Stromal cell of bone marrow (primary cell): ENCODE results near the gene PTPRG.

Experiments used
- DNase-seq: peaks from one replicate; pipeline ENCODE4 v3.0.0-alpha.2; 2012; ENCODE audit warnings: low read depth

The PTPRG gene

DNA sequence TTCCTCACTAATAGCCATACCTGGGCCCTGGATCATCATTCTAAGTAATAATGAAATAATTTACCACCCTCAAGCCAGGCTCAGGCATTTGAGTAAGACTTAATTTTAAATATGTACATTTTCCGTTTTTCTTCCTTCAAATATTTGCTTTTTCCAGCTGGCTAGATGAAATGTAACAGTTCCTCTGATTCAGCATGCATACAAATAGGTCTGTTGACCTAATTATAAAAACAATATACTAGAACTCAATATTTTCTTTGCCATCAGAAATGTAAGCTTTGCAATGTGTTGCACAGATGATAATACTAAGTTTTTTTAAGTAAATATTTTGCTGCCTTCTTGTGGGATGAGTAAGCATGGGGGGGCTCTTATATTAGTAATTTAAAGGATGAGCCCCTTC is 720.4 kb downstream of the PTPRG start:
- DNase-seq = no peak

- no peak for DNase-seq
Observed at GRCh38 chr3:62284442-62284841, 723.1 kb downstream of the PTPRG start.

DNA sequence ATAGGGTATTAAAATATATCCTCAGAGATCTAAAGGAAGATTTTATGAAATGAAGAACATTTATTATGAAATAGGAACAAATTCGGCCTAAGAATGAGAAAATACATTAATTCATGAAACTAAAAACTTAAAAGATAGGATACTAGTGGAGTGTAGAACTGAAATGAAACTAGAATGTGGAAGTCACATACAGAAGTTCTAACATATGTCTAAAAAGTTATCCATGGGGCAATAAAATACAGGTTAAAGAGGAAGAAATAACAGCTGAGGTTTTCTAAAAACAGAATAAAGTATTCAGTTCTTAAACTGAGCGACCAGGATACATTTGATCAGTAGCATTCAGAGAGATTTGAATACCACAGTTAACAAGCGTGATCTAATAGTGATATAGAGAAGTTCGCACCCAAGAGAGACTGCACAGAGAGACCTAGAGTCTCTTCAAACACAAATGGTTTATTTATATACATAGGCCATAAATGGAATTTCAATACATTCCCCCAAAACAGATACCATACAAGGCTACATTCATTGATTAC is 726.1 kb downstream of the PTPRG start:
- DNase-seq = no peak

GRCh38 chr3:62289922-62290321 is 728.6 kb downstream of the PTPRG start:
- DNase-seq = no peak

GRCh38 chr3:62293051-62293780 is 731.8 kb downstream of the PTPRG start:
- no peak for DNase-seq

- no peak for DNase-seq
Observed at GRCh38 chr3:62295571-62295970, 734.2 kb downstream of the PTPRG start.

DNA sequence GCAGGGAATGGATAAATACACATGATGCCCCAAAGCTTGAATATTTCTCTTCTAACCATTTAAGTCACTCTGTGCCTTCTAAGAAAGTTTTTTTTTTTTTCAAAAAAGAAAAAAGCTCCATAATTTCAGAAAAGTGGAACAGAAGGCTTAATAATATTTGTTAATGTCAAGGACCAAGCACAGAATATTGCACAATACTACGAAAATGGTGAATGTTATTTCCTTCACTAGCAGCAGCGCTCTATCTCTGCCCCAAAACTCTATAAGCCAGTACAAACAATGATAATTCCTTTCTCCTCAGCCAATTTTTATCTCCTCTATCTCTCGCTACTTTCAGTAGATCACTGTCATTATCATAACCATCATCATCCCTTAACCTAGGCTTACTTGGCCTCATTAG is 739.2 kb downstream of the PTPRG start:
- no peak for DNase-seq

DNA sequence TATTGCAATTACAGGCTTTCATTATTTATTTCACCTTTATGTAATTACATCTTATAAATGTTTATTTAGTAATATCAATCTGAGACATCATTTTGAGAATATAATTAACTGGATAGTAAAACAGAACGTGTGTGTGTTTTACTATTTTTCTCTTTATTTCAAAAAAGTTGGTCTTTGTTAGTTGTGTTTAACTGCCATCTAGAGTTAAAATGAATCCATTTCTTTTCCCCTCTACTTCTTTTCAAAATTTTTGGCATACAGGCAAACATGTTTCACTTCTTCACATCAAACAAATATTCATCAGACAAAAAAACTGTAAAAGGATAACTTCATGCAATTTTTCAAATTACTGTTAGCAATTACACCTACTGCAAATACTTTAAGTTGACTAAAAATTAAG is 750.8 kb downstream of the PTPRG start:
- DNase-seq = no peak

GRCh38 chr3:62316525-62316924 is 755.2 kb downstream of the PTPRG start:
- no peak for DNase-seq

DNA sequence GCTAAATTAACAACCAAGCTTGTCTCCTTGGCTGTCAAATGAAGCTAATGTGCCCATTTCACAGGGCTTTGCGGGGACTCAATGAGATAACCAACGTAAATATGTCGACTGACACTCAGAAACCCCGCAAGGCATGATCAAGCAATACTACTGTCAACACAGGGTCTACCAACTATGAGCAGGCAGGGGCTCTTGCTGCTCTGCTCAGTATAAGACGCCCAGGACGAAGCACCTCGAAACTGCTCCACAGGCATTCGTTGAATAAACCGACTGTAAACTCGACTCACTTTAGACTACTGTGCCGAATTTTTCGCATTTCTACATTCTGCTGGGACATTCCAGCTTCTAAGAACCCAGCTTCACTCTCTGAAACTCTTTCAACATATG is 757.0 kb downstream of the PTPRG start:
- DNase-seq = no peak

DNA sequence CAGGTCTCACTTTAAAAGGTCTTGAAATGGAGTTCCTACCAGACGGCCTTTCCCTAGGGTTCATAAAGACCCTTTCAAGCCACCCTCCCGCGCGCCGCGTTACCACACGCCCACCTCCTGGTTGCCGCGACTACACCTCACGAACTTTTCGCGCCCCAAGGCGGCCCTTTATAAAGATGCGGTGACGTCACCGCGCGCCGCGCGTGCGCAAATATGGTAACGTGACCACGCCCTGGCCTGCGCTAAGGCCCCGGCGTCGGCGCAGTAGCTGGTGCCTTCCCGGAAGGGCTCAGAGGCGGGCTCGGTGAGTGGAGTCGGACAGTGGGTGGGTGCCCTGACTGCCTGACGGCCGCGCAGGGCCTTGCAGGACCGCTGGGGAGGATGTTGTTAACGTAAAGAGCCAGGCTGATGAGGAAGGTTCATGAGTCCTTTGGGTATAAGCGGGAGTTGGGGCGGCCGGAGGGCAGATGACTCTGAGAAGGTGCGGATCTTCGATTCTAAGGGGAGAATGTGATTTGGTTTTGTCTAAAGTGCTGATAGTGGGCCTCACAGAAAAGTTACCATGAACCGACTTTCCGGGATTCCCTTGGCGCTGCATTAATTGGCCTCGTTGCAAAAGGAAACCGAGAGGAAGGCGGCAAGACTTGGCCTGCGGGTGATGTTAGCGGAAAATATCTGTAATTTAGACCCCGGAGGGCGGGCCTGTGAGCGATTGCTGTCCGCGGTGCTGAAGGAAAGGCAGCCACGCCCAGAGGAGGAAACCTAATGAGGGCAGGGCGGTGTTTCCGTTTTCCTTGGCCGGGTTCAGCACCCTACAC is 757.6 kb downstream of the PTPRG start:
- DNase-seq = peak; percentile 64

- no peak for DNase-seq
Observed at GRCh38 chr3:62319570-62320243, 758.3 kb downstream of the PTPRG start.

DNA sequence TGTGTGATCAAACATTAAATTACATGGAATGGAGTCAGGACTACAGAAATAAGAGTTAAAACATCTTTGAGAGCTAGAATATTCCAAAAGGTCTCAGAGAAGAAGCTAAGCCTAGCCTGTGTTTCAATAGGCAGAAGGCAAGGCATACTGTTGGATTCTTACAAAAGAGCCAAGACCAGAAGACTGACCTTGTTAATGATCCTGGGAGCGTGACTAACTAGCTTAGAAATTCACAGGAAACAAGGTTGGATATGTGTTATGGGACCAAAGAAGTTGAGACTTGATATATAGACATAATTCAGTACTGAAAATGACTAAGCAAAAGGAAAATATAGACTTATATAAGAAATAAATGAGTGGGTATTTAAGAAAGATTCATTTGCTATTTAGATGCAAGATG is 761.9 kb downstream of the PTPRG start:
- DNase-seq = no peak

DNA sequence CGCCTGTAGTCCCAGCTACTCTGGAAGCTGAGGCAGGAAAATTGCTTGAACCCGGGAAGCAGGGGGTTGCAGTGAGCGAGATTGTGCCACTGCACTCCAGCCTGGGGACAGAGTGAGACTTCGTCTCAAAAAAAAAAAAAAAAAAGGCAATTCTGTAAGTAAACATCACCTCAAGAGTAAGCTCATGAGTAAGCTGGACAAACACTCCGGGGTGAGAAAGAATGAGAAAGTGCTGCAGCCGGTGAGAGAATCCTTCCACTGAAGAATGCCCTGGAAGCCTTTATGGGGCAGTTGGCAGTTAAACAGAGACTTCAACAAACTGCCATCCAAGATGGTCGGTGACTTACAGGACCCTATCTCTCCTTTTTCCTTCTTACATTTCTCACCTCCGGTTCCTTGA is 764.5 kb downstream of the PTPRG start:
- DNase-seq = no peak

GRCh38 chr3:62329971-62330370 is 768.6 kb downstream of the PTPRG start:
- DNase-seq = no peak

DNA sequence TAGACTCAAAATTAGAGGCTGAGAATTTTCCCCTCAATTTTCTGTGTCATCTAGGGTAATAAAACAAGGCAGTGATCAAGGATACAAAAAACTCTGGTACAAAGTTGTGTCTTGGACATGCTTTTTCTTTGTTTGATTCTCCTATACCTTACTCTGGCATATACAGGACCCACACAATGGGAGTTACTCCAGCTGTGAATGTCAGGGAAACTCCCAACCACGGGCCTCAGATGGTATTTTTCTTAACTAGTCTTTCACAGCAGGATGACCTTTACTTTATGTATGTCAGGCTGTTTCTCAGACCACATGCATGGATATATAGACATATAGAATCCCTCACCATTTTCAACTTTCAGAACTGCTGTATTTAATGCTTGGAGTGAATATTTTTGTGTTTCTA is 770.6 kb downstream of the PTPRG start:
- DNase-seq = no peak

GRCh38 chr3:62332835-62333244 is 771.5 kb downstream of the PTPRG start:
- peak; percentile 4 for DNase-seq

GRCh38 chr3:62335196-62335595 is 773.8 kb downstream of the PTPRG start:
- DNase-seq = no peak

DNA sequence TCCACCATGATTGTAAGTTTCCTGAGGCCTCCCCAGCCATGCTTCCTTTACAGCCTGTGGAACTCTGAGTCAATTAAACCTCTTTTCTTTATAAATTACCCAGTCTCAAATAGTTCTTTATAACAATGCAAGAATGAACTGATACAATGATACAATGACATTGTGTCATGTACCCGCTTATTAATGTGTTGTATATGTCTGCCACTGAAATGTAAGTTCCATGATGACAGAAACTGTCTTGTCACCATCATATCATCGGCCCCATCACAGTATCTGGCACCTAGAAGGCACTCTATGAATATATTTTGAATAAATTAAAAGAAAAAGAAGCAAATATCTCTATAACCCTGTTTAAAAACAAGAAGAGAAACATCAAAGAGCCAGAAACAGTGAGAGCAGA is 782.4 kb downstream of the PTPRG start:
- DNase-seq = no peak
